Tibial nerve (tissue), 3 donors: ENCODE measurements around the gene NRCAM.

Experiments
- POLR2A ChIP-seq, 2 donors: fragments of 450-650 bp; IDR thresholded peaks; one replicate each; pipeline ENCODE4 v1.6.1; 2017; ENCODE audit warnings: antibody characterized with exemption in 2 of 2, mild to moderate bottlenecking in 2 of 2, moderate library complexity in 2 of 2
- TF ChIP-seq, protein P1 (sequence below), 5 experiments: fragments of 200-600 bp in 3 of 5; fragments of 450-650 bp in 2 of 5; sonication (generic) in 3 of 5; IDR thresholded peaks; one replicate each; pipeline ENCODE4 v1.5.1; 2016 to 2019; ENCODE audit warnings: antibody characterized with exemption in 5 of 5, mild to moderate bottlenecking in 3 of 5, moderate library complexity in 2 of 5

DNA sequence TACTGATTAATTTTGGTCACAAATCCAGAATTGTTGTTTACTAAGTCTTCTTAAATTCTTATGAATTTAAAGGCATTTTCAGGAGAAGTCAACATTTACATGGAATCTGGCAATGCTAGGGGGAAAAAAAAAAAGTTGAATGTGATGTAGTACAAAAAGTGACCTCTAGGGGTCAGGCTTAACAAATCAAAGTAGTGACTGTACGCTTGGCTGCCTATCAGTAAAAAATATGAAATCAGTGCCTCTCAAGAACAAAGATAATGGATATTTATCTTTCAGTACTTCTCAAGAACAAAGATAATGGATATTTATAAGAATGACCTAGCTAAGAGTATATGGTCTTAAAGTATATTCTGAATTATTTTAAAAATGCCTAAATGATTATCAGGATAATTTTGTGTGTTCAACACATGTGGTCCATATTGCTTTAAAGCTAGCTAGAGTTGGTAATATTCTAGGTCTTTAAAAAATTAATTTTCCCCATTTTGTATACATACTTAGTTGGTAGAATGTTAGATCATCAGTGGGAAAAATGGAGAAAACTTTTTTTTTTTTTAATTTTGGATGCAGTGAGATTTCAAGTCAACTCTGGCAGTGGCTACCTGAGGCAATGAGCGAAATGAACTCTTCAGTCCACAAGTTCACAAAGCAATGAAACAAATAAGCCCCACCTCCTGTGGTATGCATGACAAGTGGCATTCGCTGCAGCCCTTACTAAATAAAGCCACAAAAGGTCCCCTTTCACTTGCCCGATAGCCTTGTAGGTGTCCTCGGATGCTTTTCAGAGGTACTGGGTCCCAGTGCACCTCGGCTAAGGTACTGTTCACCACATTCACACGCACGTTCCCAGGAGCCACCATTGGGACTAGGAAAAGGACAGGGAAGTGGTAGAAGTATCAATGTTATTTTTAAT lies 274.9 kb downstream of the NRCAM start:
- TF ChIP-seq, protein P1, sequence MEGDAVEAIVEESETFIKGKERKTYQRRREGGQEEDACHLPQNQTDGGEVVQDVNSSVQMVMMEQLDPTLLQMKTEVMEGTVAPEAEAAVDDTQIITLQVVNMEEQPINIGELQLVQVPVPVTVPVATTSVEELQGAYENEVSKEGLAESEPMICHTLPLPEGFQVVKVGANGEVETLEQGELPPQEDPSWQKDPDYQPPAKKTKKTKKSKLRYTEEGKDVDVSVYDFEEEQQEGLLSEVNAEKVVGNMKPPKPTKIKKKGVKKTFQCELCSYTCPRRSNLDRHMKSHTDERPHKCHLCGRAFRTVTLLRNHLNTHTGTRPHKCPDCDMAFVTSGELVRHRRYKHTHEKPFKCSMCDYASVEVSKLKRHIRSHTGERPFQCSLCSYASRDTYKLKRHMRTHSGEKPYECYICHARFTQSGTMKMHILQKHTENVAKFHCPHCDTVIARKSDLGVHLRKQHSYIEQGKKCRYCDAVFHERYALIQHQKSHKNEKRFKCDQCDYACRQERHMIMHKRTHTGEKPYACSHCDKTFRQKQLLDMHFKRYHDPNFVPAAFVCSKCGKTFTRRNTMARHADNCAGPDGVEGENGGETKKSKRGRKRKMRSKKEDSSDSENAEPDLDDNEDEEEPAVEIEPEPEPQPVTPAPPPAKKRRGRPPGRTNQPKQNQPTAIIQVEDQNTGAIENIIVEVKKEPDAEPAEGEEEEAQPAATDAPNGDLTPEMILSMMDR (IDR thresholded peaks at IDR 0.05) = peak; percentile 59 to 69 (median 63)
- TF ChIP-seq POLR2A (IDR thresholded peaks at IDR 0.05) = no peak
